ENCODE measurements around the gene ATP1B1.

ATP1B1 gene

GRCh38 chr1:169106095-169106920, at the start of gene ATP1B1:
ATP1B1 (plus strand) TSS chr1:169106690; CDS start chr1:169106830, 140 bp downstream.
- DNase-seq (ENCODE audit: low read depth in 1 of 2, low spot score in 1 of 2) = peak; percentile 67 to 71

- DNase-seq (ENCODE audit: low read depth in 1 of 2, low spot score in 1 of 2) = no peak
Measured at GRCh38 chr1:169059421-169059820, 47.1 kb upstream of the ATP1B1 start.

- no peak for DNase-seq (ENCODE audit: low read depth in 1 of 2, low spot score in 1 of 2)
Measured at GRCh38 chr1:169060043-169060722, 46.3 kb upstream of the ATP1B1 start.

- DNase-seq (ENCODE audit: low read depth in 1 of 2, low spot score in 1 of 2) = no peak
Measured at GRCh38 chr1:169060919-169061639, 45.4 kb upstream of the ATP1B1 start.

- no peak for DNase-seq (ENCODE audit: low read depth in 1 of 2, low spot score in 1 of 2)
Measured at GRCh38 chr1:169062152-169062551, 44.3 kb upstream of the ATP1B1 start.

- no peak for DNase-seq (ENCODE audit: low read depth in 1 of 2, low spot score in 1 of 2)
Measured at GRCh38 chr1:169064103-169064502, 42.4 kb upstream of the ATP1B1 start.

GRCh38 chr1:169070547-169070946, 35.9 kb upstream of the ATP1B1 start:
- no peak for DNase-seq (ENCODE audit: low read depth in 1 of 2, low spot score in 1 of 2)

- no peak for DNase-seq (ENCODE audit: low read depth in 1 of 2, low spot score in 1 of 2)
Measured at GRCh38 chr1:169070958-169071357, 35.5 kb upstream of the ATP1B1 start.

- DNase-seq (ENCODE audit: low read depth in 1 of 2, low spot score in 1 of 2) = no peak
Measured at GRCh38 chr1:169072945-169073725, 33.4 kb upstream of the ATP1B1 start.

- DNase-seq (ENCODE audit: low read depth in 1 of 2, low spot score in 1 of 2) = no peak
Measured at GRCh38 chr1:169078163-169078883, 28.2 kb upstream of the ATP1B1 start.

GRCh38 chr1:169081503-169082123, 24.9 kb upstream of the ATP1B1 start:
- DNase-seq (ENCODE audit: low read depth in 1 of 2, low spot score in 1 of 2) = no peak

GRCh38 chr1:169085911-169086310, 20.6 kb upstream of the ATP1B1 start:
- no peak for DNase-seq (ENCODE audit: low read depth in 1 of 2, low spot score in 1 of 2)

- DNase-seq (ENCODE audit: low read depth in 1 of 2, low spot score in 1 of 2) = no peak
Measured at GRCh38 chr1:169086603-169087455, 19.7 kb upstream of the ATP1B1 start.

GRCh38 chr1:169087876-169088275, 18.6 kb upstream of the ATP1B1 start:
- DNase-seq (ENCODE audit: low read depth in 1 of 2, low spot score in 1 of 2) = no peak

- DNase-seq (ENCODE audit: low read depth in 1 of 2, low spot score in 1 of 2) = no peak
Measured at GRCh38 chr1:169089776-169090175, 16.7 kb upstream of the ATP1B1 start.

- DNase-seq (ENCODE audit: low read depth in 1 of 2, low spot score in 1 of 2) = no peak
Measured at GRCh38 chr1:169090308-169090899, 16.1 kb upstream of the ATP1B1 start.

GRCh38 chr1:169090900-169091311, 15.6 kb upstream of the ATP1B1 start:
- no peak for DNase-seq (ENCODE audit: low read depth in 1 of 2, low spot score in 1 of 2)

- no peak for DNase-seq (ENCODE audit: low read depth in 1 of 2, low spot score in 1 of 2)
Measured at GRCh38 chr1:169091480-169091941, 15.0 kb upstream of the ATP1B1 start.
